Stomach (tissue), 4 donors: Measurements from ENCODE around the gene MBP.

Experiments used
- CTCF ChIP-seq, 7 experiments: fragments of 450-650 bp in 4 of 7; fragments of 200-600 bp in 3 of 7; sonication (generic) in 3 of 7; IDR thresholded peaks; one replicate each; pipeline ENCODE4 v1.5.1; 2016 to 2019; ENCODE audit warnings: antibody characterized with exemption in 7 of 7, control low read depth in 2 of 7, mild to moderate bottlenecking in 1 of 7
- EP300 ChIP-seq: sonication (generic); formaldehyde crosslinking; IDR thresholded peaks from one replicate; pipeline ENCODE4 v1.6.1; 2017; ENCODE audit warnings: antibody characterized with exemption
- POLR2A ChIP-seq, 4 donors: fragments of 450-650 bp; IDR thresholded peaks; one replicate each; pipeline ENCODE4 v1.6.1; 2016; ENCODE audit warnings: antibody characterized with exemption in 4 of 4, control low read depth in 2 of 4, mild to moderate bottlenecking in 1 of 4, moderate library complexity in 1 of 4
- POLR2AphosphoS5 ChIP-seq, 3 donors: sonication (generic); formaldehyde crosslinking; IDR thresholded peaks; one replicate each; pipeline ENCODE4 v1.6.1; 2016; ENCODE audit warnings: antibody characterized with exemption in 3 of 3

GRCh38 chr18:77021075-77021474, 111.5 kb downstream of the MBP start:
- TF ChIP-seq CTCF (IDR thresholded peaks at IDR 0.05) = no peak
- TF ChIP-seq EP300 = no peak
- no peak for TF ChIP-seq POLR2A (IDR thresholded peaks at IDR 0.05)
- no peak for TF ChIP-seq POLR2AphosphoS5 (IDR thresholded peaks at IDR 0.05)
